ENCODE measurements around the gene ACVR1B. TPM values are rescaled to one million over a fixed set of nuclear protein-coding genes. Genes with fewer than 3 reads are reported as not detected.

ACVR1B gene
- total RNA-seq, 1 donor from 2014 or later, result 18.7 TPM

GRCh38 chr12:51915003-51915625 is 36.4 kb upstream of the ACVR1B start:
- TF ChIP-seq CTCF (IDR thresholded peaks at IDR 0.05), result no peak
- Histone ChIP-seq H3K27me3 (no peaks in the 10 kb centered on the region), H3K27ac (no peak overlapping the region), H3K9me3 (no peaks in the 10 kb centered on the region), H3K36me3 (no peaks in the 10 kb centered on the region), H3K4me1 (peaks cover 0 to 11% of the 10 kb centered on the region in 2 donors), H3K4me3 (no peak overlapping the region)
- no peak for DNase-seq (ENCODE audit: low spot score in 2 of 2)
- intact Hi-C loops (cut with DNase I), result no loop called here

GRCh38 chr12:51915951-51916350 is 35.5 kb upstream of the ACVR1B start:
- TF ChIP-seq CTCF (IDR thresholded peaks at IDR 0.05), result no peak
- H3K4me1 ChIP-seq, result peaks cover 0 to 8% of the 10 kb centered on the region in 2 donors
- H3K27ac ChIP-seq, result no peak overlapping the region
- H3K27me3 ChIP-seq, result no peaks in the 10 kb centered on the region
- DNase-seq (ENCODE audit: low spot score in 2 of 2), result no peak
- H3K36me3 ChIP-seq, result no peaks in the 10 kb centered on the region
- intact Hi-C loops (cut with DNase I), result no loop called here
- no peak overlapping the region for H3K4me3 ChIP-seq
- no peaks in the 10 kb centered on the region for H3K9me3 ChIP-seq

- no peak overlapping the region for H3K4me3 ChIP-seq
- H3K4me1 ChIP-seq, result peaks cover 0 to 2% of the 10 kb centered on the region in 2 donors
- no peaks in the 10 kb centered on the region for H3K9me3 ChIP-seq
- DNase-seq (ENCODE audit: low spot score in 2 of 2), result no peak
- H3K36me3 ChIP-seq, result no peaks in the 10 kb centered on the region
- no peak overlapping the region for H3K27ac ChIP-seq
- intact Hi-C loops (cut with DNase I), result no loop called here
- H3K27me3 ChIP-seq, result no peaks in the 10 kb centered on the region
- no peak for TF ChIP-seq CTCF (IDR thresholded peaks at IDR 0.05)
These were observed 34.4 kb upstream of the ACVR1B start for GRCh38 chr12:51917041-51917590.

GRCh38 chr12:51917746-51918453 is 33.6 kb upstream of the ACVR1B start:
- no peaks in the 10 kb centered on the region for H3K36me3 ChIP-seq
- intact Hi-C loops (cut with DNase I), result no loop called here
- no peaks in the 10 kb centered on the region for H3K9me3 ChIP-seq
- no peak overlapping the region for H3K27ac ChIP-seq
- H3K27me3 ChIP-seq, result no peaks in the 10 kb centered on the region
- TF ChIP-seq CTCF (IDR thresholded peaks at IDR 0.05), result no peak
- no peaks in the 10 kb centered on the region for H3K4me1 ChIP-seq
- no peak overlapping the region for H3K4me3 ChIP-seq
- DNase-seq (ENCODE audit: low spot score in 2 of 2), result no peak

- H3K36me3 ChIP-seq, result no peaks in the 10 kb centered on the region
- no peaks in the 10 kb centered on the region for H3K27me3 ChIP-seq
- intact Hi-C loops (cut with DNase I), result no loop called here
- no peaks in the 10 kb centered on the region for H3K9me3 ChIP-seq
- no peak overlapping the region for H3K4me3 ChIP-seq
- DNase-seq (ENCODE audit: low spot score in 2 of 2), result no peak
- H3K4me1 ChIP-seq, result peaks cover 0 to 3% of the 10 kb centered on the region in 2 donors
- TF ChIP-seq CTCF (IDR thresholded peaks at IDR 0.05), result no peak
- H3K27ac ChIP-seq, result no peak overlapping the region
These were observed 31.5 kb upstream of the ACVR1B start for GRCh38 chr12:51920046-51920445.

Measured in ascending aorta (tissue), 2 donors.